Glomerular visceral epithelial cell (primary cell): ENCODE measurements around the gene MYOT.

Experiments used
- DNase-seq: peaks from one replicate; pipeline ENCODE4 v3.0.0-alpha.2; 2016; ENCODE audit errors: extremely low spot score

Gene MYOT

DNA sequence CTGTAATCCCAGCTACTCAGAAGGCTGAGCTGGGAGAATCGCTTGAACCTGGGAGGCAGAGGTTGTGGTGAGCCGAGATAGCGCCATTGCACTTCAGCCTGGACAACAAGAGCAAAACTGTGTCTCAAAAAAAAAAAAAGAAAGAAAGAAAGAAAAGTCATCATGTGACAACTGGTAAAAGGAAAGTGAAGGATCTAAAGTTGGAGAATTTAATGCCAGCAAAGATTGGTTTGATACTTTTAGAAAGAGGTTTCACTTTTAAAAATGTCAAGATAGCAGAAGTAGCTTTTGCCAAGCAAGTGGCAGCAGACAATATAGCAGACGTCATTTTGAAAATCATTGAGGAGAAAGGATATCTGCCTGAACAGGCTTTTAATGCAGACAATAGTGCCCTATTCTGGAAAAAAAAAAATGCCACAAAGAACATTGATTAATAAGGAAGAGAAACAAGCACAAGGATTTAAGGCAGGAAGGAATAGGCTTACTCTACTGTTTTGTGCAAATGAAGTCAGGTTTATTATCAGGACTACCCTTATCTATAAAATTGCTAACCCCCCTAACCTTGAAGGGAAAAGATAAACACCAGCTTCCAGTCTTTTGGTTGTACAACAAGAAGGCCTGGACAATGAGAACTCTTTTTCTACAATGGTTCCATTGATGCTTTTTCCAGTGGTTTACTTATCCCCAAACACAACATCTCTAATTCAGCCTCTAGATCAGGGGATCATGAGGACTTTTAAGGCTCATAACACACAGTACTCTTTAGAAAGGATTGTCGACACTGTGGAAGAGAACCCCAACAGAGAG lies 33.6 kb downstream of the MYOT start:
- DNase-seq: no peak

DNA sequence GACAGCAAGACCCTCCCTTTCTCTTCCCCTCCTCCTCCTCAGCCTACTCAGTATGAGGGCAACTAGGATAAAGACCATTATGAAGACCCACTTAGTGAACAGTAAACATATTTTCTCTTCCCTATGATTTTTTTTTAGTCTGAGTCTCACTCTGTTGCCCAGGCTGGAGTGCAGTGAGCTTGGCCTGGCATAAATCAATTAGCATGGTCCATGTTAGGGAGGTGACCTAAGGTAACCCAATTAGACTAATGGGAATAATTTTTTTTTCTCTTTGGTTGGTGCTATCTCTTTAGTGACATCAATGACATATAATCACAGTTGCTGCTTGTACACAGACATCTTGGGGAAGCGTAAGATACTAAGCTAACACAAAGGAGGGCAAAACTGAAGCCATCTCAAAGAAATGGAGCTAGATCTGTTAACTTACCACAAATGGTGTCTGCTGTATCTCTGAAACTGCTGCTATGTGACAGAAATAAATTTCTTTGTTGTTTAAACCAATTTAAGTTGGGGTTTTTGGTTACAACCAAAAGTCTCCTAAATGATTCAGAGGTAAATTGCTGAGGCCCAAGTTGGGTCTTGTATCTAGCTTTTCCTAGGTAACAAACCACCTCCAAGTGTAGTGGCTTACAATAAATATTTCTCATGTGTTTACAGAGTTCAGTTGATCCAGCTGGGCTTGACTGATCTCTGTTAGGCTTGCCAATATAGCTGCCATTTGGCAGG lies 34.9 kb downstream of the MYOT start:
- no peak for DNase-seq

DNA sequence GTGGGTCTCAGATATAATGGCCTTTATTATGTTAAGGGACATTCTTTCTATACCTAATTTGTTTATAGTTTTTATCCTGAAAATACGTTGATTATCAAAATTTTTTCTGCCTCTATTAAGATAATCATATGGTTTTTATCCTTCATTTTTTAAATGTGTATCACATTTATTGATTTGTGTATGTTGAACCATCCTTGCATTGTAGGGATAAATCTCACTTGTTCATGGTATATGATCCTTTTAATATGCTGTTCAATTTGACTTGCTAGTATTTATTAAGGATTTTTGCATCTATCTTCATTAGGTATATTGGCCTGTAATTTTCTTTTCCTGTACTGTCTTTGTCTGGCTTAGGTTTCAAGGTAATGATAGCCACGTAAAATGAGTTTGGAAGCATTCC lies 47.1 kb downstream of the MYOT start:
- no peak for DNase-seq

DNA sequence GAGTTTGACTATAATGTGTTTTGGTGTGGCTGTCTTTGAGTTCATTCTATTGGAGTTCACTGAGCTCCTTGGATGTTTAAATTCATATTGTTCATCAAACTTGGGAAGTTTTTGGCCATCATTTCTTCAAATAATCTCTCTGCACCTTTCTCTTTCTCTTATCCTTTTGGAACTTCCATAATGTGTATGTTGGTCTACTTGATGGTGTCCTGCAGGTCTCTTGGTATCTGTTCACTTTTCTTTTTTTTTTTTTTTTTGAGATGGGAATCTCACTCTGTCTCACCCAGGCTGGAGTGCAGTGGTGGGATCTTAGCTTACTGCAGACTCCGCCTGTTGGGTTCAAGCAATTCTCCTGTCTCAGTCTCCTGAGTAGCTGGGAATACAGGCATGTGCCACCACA lies 49.3 kb downstream of the MYOT start:
- DNase-seq: no peak

DNA sequence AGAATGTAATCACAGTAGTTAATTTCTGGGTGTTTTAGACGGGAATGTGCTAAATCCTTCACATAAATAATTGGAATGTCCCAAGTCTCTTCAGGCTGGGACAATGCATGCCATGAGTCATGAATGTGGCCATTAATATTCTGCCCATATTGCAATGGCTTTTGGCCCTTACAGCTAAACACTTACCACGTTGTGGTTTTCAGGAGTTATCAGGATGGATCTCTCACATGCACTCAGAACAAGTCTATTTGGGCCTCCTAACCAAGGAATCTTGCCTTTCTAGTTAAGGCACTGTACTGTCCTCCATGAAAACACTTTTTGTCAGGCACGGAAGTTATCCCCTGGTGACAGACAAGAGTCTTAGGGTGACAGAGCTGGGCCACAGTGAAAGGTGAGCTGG lies 54.3 kb downstream of the MYOT start:
- peak; percentile 38 for DNase-seq

DNA sequence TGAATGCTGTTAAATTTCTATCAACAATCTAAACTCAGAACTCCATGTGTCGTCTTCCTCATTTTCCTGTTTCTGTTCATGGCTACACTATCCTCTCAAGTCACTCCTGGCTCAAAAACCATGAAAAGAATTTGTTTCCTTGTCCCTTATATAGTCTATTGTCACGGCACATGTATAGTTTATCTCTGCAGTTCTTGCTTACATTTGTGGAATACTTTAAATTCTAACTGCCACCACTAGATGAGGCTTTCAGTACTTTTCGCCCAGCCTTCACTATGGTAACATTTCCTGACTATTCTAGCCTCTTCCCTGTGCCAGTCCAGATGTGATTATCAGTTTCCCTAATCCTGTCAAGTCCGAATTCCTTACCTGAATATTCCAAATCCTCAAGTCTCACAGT lies 56.2 kb downstream of the MYOT start:
- DNase-seq: no peak

DNA sequence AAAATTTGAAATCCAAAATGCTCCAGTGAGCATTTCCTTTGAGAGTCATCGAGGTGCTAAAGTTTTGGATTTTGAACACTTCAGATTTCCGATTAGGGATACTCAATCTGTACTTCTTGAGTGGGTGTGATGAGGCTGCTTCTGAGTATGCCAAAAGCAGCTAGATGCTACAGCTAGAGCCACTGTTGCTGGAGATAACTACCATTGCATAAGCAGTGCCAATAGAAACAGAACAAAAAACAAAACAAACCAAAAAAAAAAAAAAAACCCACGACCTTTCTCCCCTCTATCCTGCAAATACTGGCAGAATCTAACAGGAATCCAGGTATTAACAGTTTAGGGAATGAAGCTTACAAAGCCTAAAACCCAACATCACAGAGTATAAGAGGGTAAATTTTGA lies 65.1 kb downstream of the MYOT start:
- DNase-seq: no peak

DNA sequence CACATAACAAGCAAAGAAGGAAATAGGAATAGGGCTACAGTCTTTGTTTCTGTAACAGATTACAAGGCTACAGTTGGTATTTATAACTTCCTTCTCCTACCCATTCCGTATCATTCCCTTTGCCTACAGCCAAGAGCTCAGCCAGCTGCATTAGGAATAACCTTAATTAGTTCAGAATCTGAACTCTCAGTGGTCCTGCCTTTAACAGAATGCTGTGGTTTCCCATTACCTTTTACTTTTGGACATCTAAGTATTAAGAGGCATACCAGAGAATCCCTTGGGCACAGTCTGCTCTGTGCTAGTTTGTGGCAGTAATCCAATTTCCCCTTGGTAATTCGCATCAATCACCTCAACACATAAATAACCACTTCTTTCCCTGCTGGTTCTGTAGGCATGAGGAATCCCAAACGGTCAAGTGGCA lies 65.8 kb downstream of the MYOT start:
- DNase-seq: no peak

DNA sequence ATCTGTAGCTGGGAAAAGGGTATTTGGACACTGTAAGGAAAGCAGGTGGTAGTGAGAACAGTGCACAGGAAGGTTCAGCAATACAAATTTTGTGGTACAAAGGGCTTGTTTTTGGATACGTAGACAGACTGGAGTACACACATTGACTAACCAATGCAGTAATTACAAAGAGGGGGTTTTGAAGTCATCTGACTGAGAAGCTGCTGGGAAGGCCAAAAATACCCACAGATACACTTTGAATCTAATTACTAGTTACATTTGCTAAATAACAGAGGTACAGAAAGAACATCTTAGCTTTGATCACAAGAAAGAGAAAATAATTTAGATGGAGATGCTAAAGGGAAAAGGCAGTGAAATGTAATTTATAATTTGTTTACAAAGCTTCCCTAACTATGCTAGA lies 67.5 kb downstream of the MYOT start:
- DNase-seq: no peak

DNA sequence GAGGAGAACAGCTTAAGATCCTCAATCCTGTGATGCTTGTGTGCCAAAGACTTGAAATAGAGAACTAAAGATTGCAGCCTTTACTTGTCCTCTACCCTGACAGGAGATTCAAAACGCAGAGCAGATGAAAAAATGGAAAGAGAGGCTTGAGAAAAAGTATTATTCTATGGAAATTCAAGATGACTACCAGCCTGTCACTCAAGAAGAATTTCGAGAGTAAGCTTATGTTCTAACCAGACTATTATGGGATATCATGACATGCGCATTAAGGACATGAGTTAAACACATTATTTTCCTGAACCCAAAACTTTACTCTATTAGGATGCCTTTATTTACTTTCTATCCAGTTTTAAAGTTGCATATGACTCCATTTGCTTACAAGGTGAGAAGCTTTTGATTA lies 68.0 kb downstream of the MYOT start:
- no peak for DNase-seq
